Measurements from ENCODE around the gene OR6Y1. TPM values are rescaled to one million over a fixed set of nuclear protein-coding genes. Genes with fewer than 3 reads are reported as not detected.

OR6Y1 gene
- polyA plus RNA-seq, 1 donor: not detected

- Histone ChIP-seq H3K9me3 (ENCODE audit: control insufficient read depth, low read depth, low read length) (no peaks in the 10 kb centered on the region), H3K4me3 (ENCODE audit: low read length) (no peak overlapping the region), H3K36me3 (ENCODE audit: control insufficient read depth, insufficient read depth, low read length) (no peaks in the 10 kb centered on the region), H3K4me1 (ENCODE audit: control insufficient read depth, insufficient read depth, low read length) (no peaks in the 10 kb centered on the region), H3K27ac (ENCODE audit: low read length) (no peak overlapping the region), H3K27me3 (ENCODE audit: control insufficient read depth, insufficient read depth, low read length) (no peaks in the 10 kb centered on the region)
- no peak for DNase-seq
- no CpG with 5 or more reads among the region's 1 CpG for WGBS (ENCODE audit: insufficient coverage, low lambda C conversion rate)
These were observed 5.5 kb upstream of the OR6Y1 start for GRCh38 chr1:158559696-158560095.

DNA sequence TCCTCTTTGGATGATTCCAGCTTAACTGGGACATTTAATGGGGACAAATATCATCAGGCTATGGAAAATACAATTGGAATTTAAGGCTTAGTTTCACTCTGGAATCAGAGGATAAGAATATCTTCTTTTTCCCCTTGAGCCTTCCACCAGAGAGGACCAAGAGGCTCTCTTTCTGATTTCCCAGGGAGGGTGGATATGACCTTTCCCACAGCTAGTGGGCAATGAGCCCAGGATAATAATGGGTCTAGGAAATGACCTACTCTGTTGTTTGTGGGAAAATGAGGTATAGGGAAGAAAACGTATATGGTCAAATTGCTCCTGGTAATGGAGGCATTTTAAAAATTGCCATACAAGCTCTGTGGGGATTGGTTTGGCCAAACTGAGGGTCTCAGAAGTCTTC is 1.9 kb downstream of the OR6Y1 start:
- Histone ChIP-seq H3K36me3 (ENCODE audit: control insufficient read depth, insufficient read depth, low read length) (no peaks in the 10 kb centered on the region), H3K9me3 (ENCODE audit: control insufficient read depth, low read depth, low read length) (no peaks in the 10 kb centered on the region), H3K4me1 (ENCODE audit: control insufficient read depth, insufficient read depth, low read length) (no peaks in the 10 kb centered on the region), H3K27me3 (ENCODE audit: control insufficient read depth, insufficient read depth, low read length) (no peaks in the 10 kb centered on the region), H3K27ac (ENCODE audit: low read length) (no peak overlapping the region), H3K4me3 (ENCODE audit: low read length) (no peak overlapping the region)
- WGBS (ENCODE audit: insufficient coverage, low lambda C conversion rate): no CpG with 5 or more reads among the region's 1 CpG
- DNase-seq: no peak

DNA sequence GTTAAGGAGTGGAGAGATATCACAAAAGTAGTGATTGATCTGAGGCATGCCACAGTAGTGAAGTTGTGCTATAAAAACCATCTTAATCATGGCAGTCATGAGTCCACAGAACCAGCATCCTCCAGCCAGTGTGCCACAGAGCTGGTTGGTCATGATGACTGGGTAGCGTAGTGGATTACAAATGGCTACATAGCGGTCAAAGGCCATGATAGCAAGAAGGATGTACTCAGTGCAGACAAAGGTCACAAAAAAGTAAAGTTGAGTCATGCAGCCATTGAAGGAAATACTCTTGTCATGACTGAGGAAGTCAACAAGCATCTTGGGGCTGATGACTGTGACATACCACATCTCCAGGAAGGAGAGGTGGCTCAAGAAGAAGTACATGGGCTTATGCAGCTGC is 6.7 kb downstream of the OR6Y1 start:
- no peaks in the 10 kb centered on the region for H3K27me3 ChIP-seq (ENCODE audit: control insufficient read depth, insufficient read depth, low read length)
- no peak for DNase-seq
- no peaks in the 10 kb centered on the region for H3K36me3 ChIP-seq (ENCODE audit: control insufficient read depth, insufficient read depth, low read length)
- no CpG with 5 or more reads among the region's 2 CpGs for WGBS (ENCODE audit: insufficient coverage, low lambda C conversion rate)
- no peak overlapping the region for H3K4me3 ChIP-seq (ENCODE audit: low read length)
- no peaks in the 10 kb centered on the region for H3K4me1 ChIP-seq (ENCODE audit: control insufficient read depth, insufficient read depth, low read length)
- no peaks in the 10 kb centered on the region for H3K9me3 ChIP-seq (ENCODE audit: control insufficient read depth, low read depth, low read length)
- H3K27ac ChIP-seq (ENCODE audit: low read length): no peak overlapping the region

GRCh38 chr1:158537609-158538008 is 16.6 kb downstream of the OR6Y1 start:
- no peaks in the 10 kb centered on the region for H3K9me3 ChIP-seq (ENCODE audit: control insufficient read depth, low read depth, low read length)
- WGBS (ENCODE audit: insufficient coverage, low lambda C conversion rate): no CpG with 5 or more reads among the region's 2 CpGs

GRCh38 chr1:158534496-158534895 is 19.7 kb downstream of the OR6Y1 start:
- H3K9me3 ChIP-seq (ENCODE audit: control insufficient read depth, low read depth, low read length): no peaks in the 10 kb centered on the region
- WGBS (ENCODE audit: insufficient coverage, low lambda C conversion rate): no CpG with 5 or more reads among the region's 5 CpGs
- no peaks in the 10 kb centered on the region for H3K27me3 ChIP-seq (ENCODE audit: control insufficient read depth, insufficient read depth, low read length)
- no peaks in the 10 kb centered on the region for H3K4me1 ChIP-seq (ENCODE audit: control insufficient read depth, insufficient read depth, low read length)
- no peaks in the 10 kb centered on the region for H3K36me3 ChIP-seq (ENCODE audit: control insufficient read depth, insufficient read depth, low read length)
- H3K27ac ChIP-seq (ENCODE audit: low read length): no peak overlapping the region
- peak; percentile 25 to 77 for DNase-seq
- H3K4me3 ChIP-seq (ENCODE audit: low read length): no peak overlapping the region

More at GRCh38 chr1:158537609-158538008, 16.6 kb downstream of the OR6Y1 start:
- Histone ChIP-seq H3K27ac (ENCODE audit: low read length) (no peak overlapping the region), H3K4me1 (ENCODE audit: control insufficient read depth, insufficient read depth, low read length) (no peaks in the 10 kb centered on the region), H3K4me3 (ENCODE audit: low read length) (no peak overlapping the region), H3K36me3 (ENCODE audit: control insufficient read depth, insufficient read depth, low read length) (no peaks in the 10 kb centered on the region), H3K27me3 (ENCODE audit: control insufficient read depth, insufficient read depth, low read length) (no peaks in the 10 kb centered on the region)
- DNase-seq: no peak

GRCh38 chr1:158527190-158527815 is 26.9 kb downstream of the OR6Y1 start:
- peak in 1 of 2 donors; percentile 36 for DNase-seq
- no peaks in the 10 kb centered on the region for H3K36me3 ChIP-seq (ENCODE audit: control insufficient read depth, insufficient read depth, low read length)
- H3K27ac ChIP-seq (ENCODE audit: low read length): no peak overlapping the region
- H3K4me3 ChIP-seq (ENCODE audit: low read length): no peak overlapping the region
- no peaks in the 10 kb centered on the region for H3K9me3 ChIP-seq (ENCODE audit: control insufficient read depth, low read depth, low read length)
- 0% methylated on average over 1 of the region's 2 CpGs for WGBS (ENCODE audit: insufficient coverage, low lambda C conversion rate)
- H3K4me1 ChIP-seq (ENCODE audit: control insufficient read depth, insufficient read depth, low read length): no peaks in the 10 kb centered on the region
- H3K27me3 ChIP-seq (ENCODE audit: control insufficient read depth, insufficient read depth, low read length): no peaks in the 10 kb centered on the region

GRCh38 chr1:158521666-158522058 is 32.5 kb downstream of the OR6Y1 start:
- no CpG with 5 or more reads among the region's 2 CpGs for WGBS (ENCODE audit: insufficient coverage, low lambda C conversion rate)
- Histone ChIP-seq H3K27me3 (ENCODE audit: control insufficient read depth, insufficient read depth, low read length) (no peaks in the 10 kb centered on the region), H3K9me3 (ENCODE audit: control insufficient read depth, low read depth, low read length) (no peaks in the 10 kb centered on the region), H3K36me3 (ENCODE audit: control insufficient read depth, insufficient read depth, low read length) (no peaks in the 10 kb centered on the region), H3K4me1 (ENCODE audit: control insufficient read depth, insufficient read depth, low read length) (no peaks in the 10 kb centered on the region), H3K4me3 (ENCODE audit: low read length) (no peak overlapping the region), H3K27ac (ENCODE audit: low read length) (no peak overlapping the region)
- no peak for DNase-seq

GRCh38 chr1:158520955-158521665 is 33.1 kb downstream of the OR6Y1 start:
- no peak for DNase-seq
- WGBS (ENCODE audit: insufficient coverage, low lambda C conversion rate): no CpG with 5 or more reads among the region's 3 CpGs
- H3K4me3 ChIP-seq (ENCODE audit: low read length): no peak overlapping the region

GRCh38 chr1:158520021-158520420 is 34.2 kb downstream of the OR6Y1 start:
- DNase-seq: no peak
- H3K27me3 ChIP-seq (ENCODE audit: control insufficient read depth, insufficient read depth, low read length): no peaks in the 10 kb centered on the region
- no CpG with 5 or more reads among the region's 1 CpG for WGBS (ENCODE audit: insufficient coverage, low lambda C conversion rate)
- H3K9me3 ChIP-seq (ENCODE audit: control insufficient read depth, low read depth, low read length): no peaks in the 10 kb centered on the region
- no peaks in the 10 kb centered on the region for H3K36me3 ChIP-seq (ENCODE audit: control insufficient read depth, insufficient read depth, low read length)
- no peaks in the 10 kb centered on the region for H3K4me1 ChIP-seq (ENCODE audit: control insufficient read depth, insufficient read depth, low read length)
- H3K27ac ChIP-seq (ENCODE audit: low read length): no peak overlapping the region
- no peak overlapping the region for H3K4me3 ChIP-seq (ENCODE audit: low read length)

More at GRCh38 chr1:158520955-158521665, 33.1 kb downstream of the OR6Y1 start:
- no peaks in the 10 kb centered on the region for H3K36me3 ChIP-seq (ENCODE audit: control insufficient read depth, insufficient read depth, low read length)
- no peaks in the 10 kb centered on the region for H3K4me1 ChIP-seq (ENCODE audit: control insufficient read depth, insufficient read depth, low read length)
- no peaks in the 10 kb centered on the region for H3K27me3 ChIP-seq (ENCODE audit: control insufficient read depth, insufficient read depth, low read length)
- no peaks in the 10 kb centered on the region for H3K9me3 ChIP-seq (ENCODE audit: control insufficient read depth, low read depth, low read length)
- no peak overlapping the region for H3K27ac ChIP-seq (ENCODE audit: low read length)

GRCh38 chr1:158516966-158517365 is 37.2 kb downstream of the OR6Y1 start:
- Histone ChIP-seq H3K27ac (ENCODE audit: low read length) (no peak overlapping the region), H3K4me1 (ENCODE audit: control insufficient read depth, insufficient read depth, low read length) (no peaks in the 10 kb centered on the region), H3K36me3 (ENCODE audit: control insufficient read depth, insufficient read depth, low read length) (no peaks in the 10 kb centered on the region), H3K27me3 (ENCODE audit: control insufficient read depth, insufficient read depth, low read length) (no peaks in the 10 kb centered on the region), H3K4me3 (ENCODE audit: low read length) (no peak overlapping the region), H3K9me3 (ENCODE audit: control insufficient read depth, low read depth, low read length) (no peaks in the 10 kb centered on the region)
- DNase-seq: no peak

Measured in large intestine (tissue), 3 donors.